C4-2B (cell line): ENCODE results near the gene MAP2K3.
A peak's percentile ranks its signal among the peaks of the same experiment; 100 is the strongest.

ENCODE experiments used
- H3K27ac ChIP-seq: fragments of 450-650 bp; 2 replicates; pipeline ENCODE4 v1.5.1; 2017
- ZFX ChIP-seq: fragments of 450-650 bp; IDR thresholded peaks from 2 replicates; pipeline ENCODE4 v1.6.1; 2017
- TF ChIP-seq, protein P1 (sequence below): fragments of 450-650 bp; conservative IDR thresholded peaks from 2 replicates; pipeline ENCODE4 v1.5.1; 2017; ENCODE audit warnings: mild to moderate bottlenecking

The MAP2K3 gene

DNA sequence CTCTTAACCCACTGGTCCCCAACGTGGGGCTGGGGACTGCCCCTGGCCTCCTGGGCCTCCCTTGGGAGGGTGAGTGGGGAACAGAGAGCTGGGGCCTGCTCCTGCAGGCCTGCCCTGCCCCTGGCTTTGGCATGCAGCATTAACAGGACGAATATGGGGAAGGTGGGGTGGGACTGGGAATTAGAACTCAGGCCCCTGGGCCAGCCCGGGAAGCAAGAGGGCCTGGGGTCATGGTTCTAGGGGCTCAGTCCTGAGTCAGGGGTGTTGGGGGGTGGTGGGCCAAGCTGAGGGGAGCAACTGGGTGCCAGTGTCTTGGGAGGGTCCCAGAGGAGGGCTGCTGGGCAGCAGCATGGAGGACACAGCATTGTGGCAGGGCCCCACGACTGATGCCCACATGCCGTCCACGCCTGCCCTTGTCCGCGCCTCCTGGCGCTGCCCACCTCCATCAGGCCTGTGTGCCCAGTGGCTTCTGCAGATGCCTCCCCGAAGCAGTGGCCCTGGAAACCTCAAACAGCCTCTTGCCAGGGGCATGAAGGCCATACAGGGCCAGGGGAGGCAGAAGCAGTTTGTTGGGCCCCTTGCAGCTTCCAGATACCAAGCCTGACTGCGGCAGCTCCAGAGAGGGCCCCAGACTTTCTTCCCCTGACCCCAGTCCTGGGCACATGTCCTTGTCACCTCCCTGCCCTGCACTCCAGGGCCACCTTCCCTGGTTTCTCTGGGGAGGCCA lies 4.8 kb downstream of the MAP2K3 start:
- TF ChIP-seq ZFX, result no peak
- TF ChIP-seq, protein P1, sequence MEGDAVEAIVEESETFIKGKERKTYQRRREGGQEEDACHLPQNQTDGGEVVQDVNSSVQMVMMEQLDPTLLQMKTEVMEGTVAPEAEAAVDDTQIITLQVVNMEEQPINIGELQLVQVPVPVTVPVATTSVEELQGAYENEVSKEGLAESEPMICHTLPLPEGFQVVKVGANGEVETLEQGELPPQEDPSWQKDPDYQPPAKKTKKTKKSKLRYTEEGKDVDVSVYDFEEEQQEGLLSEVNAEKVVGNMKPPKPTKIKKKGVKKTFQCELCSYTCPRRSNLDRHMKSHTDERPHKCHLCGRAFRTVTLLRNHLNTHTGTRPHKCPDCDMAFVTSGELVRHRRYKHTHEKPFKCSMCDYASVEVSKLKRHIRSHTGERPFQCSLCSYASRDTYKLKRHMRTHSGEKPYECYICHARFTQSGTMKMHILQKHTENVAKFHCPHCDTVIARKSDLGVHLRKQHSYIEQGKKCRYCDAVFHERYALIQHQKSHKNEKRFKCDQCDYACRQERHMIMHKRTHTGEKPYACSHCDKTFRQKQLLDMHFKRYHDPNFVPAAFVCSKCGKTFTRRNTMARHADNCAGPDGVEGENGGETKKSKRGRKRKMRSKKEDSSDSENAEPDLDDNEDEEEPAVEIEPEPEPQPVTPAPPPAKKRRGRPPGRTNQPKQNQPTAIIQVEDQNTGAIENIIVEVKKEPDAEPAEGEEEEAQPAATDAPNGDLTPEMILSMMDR, result no peak
- H3K27ac ChIP-seq, result peak overlapping the region; percentile 93

- TF ChIP-seq ZFX, result no peak
- TF ChIP-seq, protein P1, result no peak
- H3K27ac ChIP-seq, result peak overlapping the region; percentile 93
Measured at GRCh38 chr17:21289902-21290571, 5.5 kb downstream of the MAP2K3 start.

DNA sequence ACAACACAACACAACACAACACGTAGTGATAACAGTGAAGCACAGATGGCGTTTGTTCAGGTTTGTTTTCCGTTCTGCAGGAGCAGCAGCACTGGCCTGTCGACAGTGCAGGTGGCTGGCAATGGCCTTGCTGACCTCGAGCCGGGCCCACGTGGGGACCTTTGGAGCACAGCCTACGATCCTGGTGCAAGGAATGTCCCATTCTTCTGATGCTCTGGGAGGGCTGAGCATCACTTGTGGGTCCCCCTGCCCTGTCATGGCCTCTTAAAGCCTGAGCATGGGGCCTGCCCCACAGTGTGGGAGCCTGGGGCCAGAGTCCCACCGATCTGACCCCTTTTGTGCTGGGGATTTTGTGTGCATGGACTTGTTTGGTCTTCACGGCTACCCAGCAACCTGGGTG lies 6.8 kb downstream of the MAP2K3 start:
- H3K27ac ChIP-seq, result no peak overlapping the region
- TF ChIP-seq ZFX, result no peak

GRCh38 chr17:21291862-21292261 lies 7.4 kb downstream of the MAP2K3 start:
- no peak overlapping the region for H3K27ac ChIP-seq
- TF ChIP-seq, protein P1, result no peak
- TF ChIP-seq ZFX, result no peak

GRCh38 chr17:21292867-21293830 lies 8.6 kb downstream of the MAP2K3 start:
- TF ChIP-seq, protein P1, result no peak
- no peak for TF ChIP-seq ZFX

GRCh38 chr17:21293831-21294210 lies 9.3 kb downstream of the MAP2K3 start:
- no peak overlapping the region for H3K27ac ChIP-seq

More at GRCh38 chr17:21292867-21293830, 8.6 kb downstream of the MAP2K3 start:
- no peak overlapping the region for H3K27ac ChIP-seq

More at GRCh38 chr17:21293831-21294210, 9.3 kb downstream of the MAP2K3 start:
- TF ChIP-seq, protein P1, result no peak
- TF ChIP-seq ZFX, result no peak
